ENCODE results near the gene B4GALNT3.
"Not testable (repeated sequence)": the region's sequence is repeated elsewhere in the genome, so short reads cannot be mapped to it uniquely, and the experiment has no call there.

B4GALNT3 gene

DNA sequence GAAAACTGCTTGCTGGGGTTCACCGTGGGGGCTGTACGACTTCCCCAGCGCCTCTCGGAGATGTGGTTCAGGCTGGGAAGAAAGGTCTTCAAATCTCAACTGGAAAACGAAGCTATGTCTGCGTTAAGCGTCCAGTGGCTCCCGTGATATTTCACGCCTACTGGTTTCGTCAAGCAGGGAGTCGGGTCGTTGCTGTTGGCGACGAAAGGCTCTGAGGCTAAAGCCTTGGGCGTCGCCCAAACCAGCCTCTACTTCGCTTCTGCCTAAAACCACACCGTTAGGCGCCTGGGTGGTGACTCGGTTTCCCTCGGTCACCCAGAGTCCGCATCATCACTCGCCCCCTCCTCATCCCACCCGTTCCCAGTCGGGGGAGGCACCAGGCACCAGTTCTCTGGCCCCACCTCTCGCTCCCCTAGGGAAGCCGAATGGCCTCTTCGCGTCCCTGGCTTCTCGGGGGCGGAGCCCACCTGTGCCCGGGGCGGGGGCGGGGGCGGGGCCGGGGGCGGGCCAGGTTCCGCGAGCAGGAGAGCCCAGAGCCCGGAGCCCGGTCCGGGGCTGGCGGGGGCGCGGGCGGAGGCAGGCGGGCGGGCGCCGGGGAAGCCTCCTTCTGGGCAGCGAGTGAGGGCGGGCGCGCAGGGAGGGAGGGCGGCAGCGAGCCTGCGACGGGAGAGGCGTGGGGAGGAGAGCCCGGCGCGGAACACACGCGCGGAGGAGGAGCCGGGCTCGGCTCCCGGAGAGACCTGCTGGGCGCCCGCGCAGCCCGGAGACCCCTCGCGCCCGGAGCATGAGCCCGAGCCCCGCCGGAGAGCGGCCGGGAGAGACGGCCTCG is at the start of gene B4GALNT3:
Gene B4GALNT3, plus strand, starts transcription at position 510 of the 829 bp plus-strand sequence. CDS start 438 bp downstream, outside the sequence.
- DNase-seq = peak; percentile 14

DNA sequence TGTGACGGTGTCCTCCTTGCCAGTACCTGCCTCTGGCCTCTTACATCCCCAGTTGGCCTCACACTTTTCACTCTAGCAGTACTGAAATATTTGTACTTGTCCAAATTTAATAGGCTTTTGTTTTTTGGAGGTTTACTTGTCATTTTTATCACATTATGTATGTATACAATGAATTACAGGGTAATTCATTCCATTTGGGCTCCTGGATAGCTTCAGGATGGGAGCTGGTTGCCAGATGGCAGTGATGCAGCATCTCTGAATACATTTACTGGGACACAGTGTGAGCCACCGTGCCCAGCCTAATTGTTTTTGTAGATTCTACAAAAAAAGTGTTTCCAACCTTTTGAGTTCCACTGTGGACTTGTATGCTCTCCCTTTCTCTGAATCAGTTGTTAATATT is 44.9 kb upstream of the B4GALNT3 start:
- DNase-seq = no peak

DNA sequence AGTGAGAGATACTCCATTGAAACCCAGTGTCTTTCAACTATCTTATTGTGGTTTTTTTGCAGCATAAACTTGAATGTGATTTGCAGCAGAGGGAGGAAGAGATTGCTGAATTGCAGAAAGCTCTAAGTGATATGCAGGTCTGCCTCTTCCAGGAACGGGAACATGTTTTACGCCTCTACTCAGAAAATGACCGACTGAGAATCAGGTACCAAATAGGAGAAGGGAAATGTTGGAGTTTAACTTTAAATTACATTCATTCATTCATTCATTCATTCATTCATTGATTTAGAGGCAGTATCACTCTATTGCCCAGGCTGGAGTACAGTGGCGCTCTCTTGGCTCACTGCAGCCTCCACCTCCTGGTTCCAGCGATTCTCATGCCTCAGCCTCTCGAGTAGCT is 41.3 kb upstream of the B4GALNT3 start:
- DNase-seq = no peak

- DNase-seq = no peak
These were observed 37.2 kb upstream of the B4GALNT3 start for GRCh38 chr12:422526-422925.

- DNase-seq = not testable (repeated sequence)
These were observed 24.0 kb upstream of the B4GALNT3 start for GRCh38 chr12:435737-436136.

- peak; percentile 42 for DNase-seq
These were observed 17.4 kb upstream of the B4GALNT3 start for GRCh38 chr12:442235-442884.

DNA sequence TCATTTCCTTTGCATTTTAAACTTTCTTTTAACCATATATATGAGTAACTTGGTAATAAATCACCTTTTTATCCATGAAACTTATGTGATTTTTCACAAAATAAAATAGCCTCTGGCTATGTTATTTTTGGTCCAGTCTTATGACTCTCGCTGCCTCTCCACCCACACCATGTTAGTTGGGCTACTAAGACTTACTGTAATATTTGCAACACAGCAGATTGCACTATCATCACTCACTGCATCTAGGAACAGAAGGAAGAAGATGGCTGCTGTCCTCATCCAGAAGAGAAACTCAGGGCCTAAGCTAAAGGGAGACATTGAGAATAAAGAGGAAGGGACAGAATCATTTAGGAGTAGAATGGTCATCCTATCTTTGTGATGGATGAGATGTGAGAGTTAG is 12.6 kb upstream of the B4GALNT3 start:
- DNase-seq = no peak

- DNase-seq = no peak
These were observed 10.5 kb upstream of the B4GALNT3 start for GRCh38 chr12:449203-449602.

DNA sequence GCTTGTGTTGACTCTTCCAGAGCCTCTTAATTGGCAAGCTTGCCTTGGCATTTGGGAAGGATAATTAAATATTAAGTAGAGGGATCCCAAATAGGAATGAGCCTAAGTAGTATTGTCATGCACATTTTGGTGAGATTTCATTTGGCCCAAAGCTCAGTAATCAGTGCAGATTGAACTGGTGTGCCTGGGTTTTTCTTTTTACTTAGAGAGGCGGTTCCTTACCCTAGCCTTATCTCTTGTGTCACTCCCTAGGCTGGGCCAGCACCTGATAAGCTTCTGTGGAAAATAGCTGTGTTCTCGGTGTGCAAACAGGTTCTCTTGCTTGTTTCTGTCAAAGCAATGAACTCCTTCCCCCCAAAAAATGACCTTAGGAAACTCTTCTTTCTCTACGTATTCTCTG is 9.3 kb upstream of the B4GALNT3 start:
- no peak for DNase-seq

GRCh38 chr12:452667-453210 is 7.0 kb upstream of the B4GALNT3 start:
- no peak for DNase-seq

GRCh38 chr12:454833-455232 is 4.9 kb upstream of the B4GALNT3 start:
- no peak for DNase-seq

DNA sequence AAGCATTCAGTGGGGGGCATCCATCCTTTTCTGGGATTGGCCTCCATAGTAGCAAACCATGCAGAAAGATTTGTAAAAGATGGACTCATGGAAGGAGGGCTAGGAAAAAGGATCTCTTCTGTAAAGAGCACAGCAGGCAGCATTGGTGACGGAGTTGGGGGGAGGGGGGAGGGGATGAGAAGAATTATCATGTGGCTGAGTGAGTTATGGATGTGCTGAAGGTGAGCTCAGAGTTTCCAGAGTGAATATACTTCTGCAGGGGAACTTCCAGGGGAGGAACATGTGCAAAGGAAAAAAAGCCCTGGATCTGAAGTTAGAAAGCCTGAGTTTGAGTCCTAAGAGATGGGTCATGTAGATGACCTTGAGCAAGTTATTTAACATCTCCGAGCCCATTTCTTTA is 3.9 kb upstream of the B4GALNT3 start:
- no peak for DNase-seq

DNA sequence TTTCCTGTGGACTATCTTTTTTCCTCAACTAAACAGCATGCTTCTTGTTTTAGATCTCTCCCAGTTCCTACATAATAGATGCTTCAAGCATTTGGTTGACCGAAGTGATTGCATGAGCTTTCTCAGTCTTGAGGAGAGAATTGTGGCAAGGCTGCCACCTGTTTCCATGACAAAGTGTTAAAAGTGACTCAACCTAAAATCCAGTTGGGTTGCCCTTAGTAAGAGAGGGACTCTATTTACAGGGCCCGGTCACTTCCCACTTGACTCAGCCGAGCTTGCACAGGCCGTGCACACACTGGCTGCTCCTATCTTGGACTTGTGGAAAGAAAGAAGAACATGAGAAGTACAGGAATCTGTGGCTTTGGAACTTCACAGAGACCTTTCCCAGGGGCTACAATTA is 2.1 kb upstream of the B4GALNT3 start:
- DNase-seq = no peak

DNA sequence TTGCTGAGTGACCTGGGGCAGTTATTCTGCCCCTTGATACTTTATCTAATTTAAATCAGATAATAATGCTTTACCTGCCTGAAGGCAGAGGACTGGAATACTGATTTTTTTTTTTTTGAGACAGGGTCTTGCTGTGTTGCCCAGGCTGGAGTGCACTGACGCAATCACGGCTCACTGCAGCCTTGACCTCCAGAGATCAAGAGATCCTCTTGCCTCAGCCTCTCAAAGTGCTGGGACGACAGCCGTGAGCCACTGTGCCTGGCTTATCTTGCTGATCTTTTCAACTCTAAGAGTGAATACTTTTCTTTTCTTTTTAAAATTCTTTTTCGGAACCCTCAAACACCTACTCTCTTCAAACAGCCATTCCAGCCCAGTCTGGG is 699 bp upstream of the B4GALNT3 start:
- no peak for DNase-seq

DNA sequence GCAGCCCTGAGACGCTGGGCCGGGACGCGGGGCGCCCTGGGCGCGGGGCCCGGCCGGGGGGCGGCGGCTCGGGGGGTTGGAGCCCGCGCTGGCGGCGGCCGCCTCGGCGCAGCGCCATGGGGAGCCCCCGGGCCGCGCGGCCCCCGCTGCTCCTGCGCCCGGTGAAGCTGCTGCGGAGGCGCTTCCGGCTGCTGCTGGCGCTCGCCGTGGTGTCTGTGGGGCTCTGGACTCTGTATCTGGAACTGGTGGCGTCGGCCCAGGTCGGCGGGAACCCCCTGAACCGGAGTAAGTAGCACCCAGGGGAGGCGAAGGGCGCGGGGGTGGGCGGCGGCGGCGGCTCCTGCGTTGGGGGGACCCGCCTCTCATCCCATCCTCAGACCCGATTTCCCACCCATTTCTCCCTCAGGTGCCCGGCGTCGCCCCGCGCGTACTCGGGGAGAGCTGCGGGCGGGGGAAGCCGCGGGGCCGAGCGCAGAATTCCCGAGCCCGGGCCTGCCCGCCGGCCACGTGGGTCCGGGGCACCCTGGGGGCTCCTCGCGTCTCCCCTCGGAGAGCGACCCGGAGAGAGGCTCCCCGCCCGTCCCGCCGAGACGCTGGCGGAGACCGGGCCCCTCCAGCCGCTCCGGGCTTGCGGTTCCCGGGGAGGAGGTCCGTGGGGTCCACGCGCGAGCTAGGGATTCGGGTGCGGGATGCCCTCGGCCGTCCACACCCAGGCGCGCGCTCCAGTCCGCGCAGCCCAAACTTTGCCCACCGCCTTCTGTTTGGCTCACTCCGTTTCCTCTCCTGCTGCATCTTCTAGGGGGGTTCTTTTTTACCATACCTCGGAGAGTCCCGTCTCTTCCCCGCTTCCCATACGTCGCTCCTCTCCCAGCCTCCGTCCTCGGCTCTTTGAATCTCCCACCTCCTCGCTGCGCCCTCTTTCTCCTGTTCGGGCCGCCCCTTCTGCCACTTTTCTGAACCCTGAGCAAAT is 807 bp downstream of the B4GALNT3 start:
- no peak for DNase-seq

DNA sequence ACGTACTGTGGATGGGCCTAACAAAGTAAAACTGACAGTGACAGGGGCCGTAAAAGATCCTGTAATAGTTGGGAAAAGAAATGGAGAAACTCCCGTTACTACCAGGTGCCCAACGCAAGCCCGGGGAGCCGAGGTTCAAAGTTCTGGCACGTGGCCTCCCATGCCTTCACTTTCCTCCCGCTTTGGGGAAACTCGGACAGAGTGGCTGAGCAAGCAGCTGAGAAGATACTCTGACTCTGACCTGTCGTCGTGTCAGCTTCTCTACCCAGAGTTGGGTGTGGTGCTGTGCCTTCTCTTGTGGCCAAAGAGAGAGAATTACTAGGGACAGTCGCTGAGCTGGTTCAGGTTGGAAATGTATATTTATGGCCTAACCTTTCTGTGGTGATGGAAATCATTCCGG is 1.7 kb downstream of the B4GALNT3 start:
- no peak for DNase-seq

- no peak for DNase-seq
These were observed 3.4 kb downstream of the B4GALNT3 start for GRCh38 chr12:462936-463705.

- DNase-seq = no peak
These were observed 4.9 kb downstream of the B4GALNT3 start for GRCh38 chr12:464484-465267.

- DNase-seq = no peak
These were observed 6.3 kb downstream of the B4GALNT3 start for GRCh38 chr12:466039-466438.

- DNase-seq = no peak
These were observed 7.0 kb downstream of the B4GALNT3 start for GRCh38 chr12:466762-467161.

DNA sequence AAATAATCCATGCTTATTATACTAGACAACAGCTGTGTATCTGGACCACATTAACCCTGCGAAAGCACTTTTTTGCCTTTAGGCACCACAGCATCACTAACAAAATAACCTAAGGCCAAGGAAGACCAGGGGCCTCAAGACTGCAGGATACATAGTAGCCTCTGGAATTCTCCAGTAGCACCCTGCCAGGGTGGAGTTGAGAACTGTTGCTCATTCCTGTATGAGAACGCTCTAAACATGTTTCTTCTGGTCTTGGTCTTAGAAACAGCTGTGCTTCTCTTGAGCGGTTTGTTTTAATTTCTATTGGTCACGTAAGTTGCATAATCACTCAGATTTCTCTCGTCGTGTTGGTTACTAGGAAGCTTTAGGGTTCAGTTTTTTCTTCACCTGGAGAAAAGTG is 7.9 kb downstream of the B4GALNT3 start:
- DNase-seq = no peak

All from fibroblast of skin of right biceps (primary cell).